Subcutaneous adipose tissue (tissue), 4 donors: Measurements from ENCODE around the gene ITGBL1. TPM values are rescaled to one million over a fixed set of nuclear protein-coding genes. Genes with fewer than 3 reads are reported as not detected.

Experiments
- total RNA-seq, 4 donors: library from RNA; depleted of rRNA; stranded (reverse); fragments of >200 nt; gene quantifications; one replicate each; pipeline ENCODE4 v1.1.0, GENCODE V29; 2016
- TF ChIP-seq, protein P1 (sequence below): fragments of 450-650 bp; IDR thresholded peaks from one replicate; pipeline ENCODE4 v1.5.1; 2016; ENCODE audit warnings: low read depth, mild to moderate bottlenecking, control low read depth, antibody characterized with exemption, moderate library complexity

Gene ITGBL1
- total RNA-seq, 4 donors from 2014 or later, result 8.3 to 34.6 (median 17.3) TPM

DNA sequence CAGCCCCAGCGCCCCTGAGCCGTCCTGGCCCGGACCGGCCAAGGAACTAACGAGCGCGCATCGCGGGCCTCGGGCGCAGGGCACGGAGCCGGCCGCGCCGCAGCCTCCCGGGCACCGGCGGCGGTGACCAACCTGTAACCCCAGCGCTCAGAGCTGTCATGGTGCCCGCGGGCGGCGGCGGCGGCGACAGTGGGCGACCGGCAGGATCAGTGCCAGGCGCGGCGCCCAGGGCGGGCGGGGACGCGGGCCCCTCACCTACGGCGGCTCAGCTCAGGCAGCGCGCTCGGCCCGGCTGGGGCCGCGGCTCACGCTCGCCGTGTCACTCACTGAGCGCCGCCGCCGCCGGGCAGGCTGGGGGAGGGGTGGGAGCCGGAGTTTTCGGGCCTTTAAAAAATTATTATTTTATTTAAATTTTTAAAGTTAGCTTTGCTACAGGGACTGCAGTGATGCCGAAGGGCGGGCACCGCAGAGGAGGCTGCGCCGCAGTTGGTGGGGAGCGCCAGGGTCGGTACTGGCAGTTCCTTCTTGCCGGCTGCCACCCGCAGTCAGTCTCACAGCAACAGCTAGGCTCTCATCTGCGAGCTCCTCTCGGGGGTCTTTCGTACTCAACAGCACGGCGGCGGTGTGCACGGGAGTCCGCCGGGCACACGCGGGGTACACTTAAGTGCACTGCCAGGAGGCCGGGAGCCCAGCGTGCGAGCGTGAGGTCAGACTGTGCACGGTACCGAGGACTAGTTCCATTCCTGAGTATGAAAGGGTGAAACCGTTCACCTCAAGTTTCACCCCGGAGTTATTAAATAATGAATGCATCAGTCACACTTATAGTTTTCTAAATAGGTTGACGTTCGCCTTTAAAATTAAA is 36.1 kb upstream of the ITGBL1 start, which contains the start of gene NALCN:
Gene NALCN (minus strand): TSS at position 328 of the 862 bp plus-strand sequence. CDS start 17,382 bp downstream, outside the sequence.
- TF ChIP-seq, protein P1, sequence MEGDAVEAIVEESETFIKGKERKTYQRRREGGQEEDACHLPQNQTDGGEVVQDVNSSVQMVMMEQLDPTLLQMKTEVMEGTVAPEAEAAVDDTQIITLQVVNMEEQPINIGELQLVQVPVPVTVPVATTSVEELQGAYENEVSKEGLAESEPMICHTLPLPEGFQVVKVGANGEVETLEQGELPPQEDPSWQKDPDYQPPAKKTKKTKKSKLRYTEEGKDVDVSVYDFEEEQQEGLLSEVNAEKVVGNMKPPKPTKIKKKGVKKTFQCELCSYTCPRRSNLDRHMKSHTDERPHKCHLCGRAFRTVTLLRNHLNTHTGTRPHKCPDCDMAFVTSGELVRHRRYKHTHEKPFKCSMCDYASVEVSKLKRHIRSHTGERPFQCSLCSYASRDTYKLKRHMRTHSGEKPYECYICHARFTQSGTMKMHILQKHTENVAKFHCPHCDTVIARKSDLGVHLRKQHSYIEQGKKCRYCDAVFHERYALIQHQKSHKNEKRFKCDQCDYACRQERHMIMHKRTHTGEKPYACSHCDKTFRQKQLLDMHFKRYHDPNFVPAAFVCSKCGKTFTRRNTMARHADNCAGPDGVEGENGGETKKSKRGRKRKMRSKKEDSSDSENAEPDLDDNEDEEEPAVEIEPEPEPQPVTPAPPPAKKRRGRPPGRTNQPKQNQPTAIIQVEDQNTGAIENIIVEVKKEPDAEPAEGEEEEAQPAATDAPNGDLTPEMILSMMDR, result no peak

DNA sequence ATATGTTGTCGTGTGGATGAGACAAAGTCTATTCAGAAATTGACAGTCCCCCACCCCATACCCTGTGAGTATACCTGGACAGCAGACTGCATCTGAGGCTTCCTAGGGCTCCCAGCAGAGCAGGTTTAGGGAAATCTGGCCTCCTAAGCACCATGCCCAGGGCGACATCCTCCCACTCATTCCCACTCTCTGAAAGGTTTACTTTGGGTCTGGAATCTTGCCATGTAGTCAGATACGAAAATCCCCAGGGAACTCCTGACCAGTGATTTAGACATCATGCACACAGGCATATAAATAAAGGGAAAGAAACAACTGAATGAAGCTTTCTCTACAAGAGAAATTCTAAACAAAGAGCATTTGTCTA is 35.5 kb upstream of the ITGBL1 start:
- TF ChIP-seq, protein P1, result no peak

GRCh38 chr13:101417501-101417900 is 35.0 kb upstream of the ITGBL1 start:
- TF ChIP-seq, protein P1, result no peak

- TF ChIP-seq, protein P1, result no peak
These were observed 28.6 kb upstream of the ITGBL1 start for GRCh38 chr13:101423872-101424271.

GRCh38 chr13:101424381-101425155 is 27.9 kb upstream of the ITGBL1 start:
- TF ChIP-seq, protein P1, result no peak

DNA sequence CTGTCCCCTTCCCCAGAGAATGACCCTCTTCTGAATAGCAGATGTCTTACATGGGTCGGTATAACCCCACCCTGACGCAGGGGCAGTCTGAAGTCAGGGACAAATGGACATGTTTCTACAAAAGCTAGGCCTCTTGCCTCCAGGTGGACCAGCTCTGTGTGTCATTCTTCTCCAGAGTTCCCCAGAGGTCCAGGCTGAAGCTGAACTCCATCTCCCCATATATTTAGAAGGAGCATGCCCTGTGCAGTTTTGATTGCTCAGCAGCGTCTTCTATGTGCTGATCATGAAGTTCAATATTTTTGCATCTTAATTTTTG is 27.4 kb upstream of the ITGBL1 start:
- TF ChIP-seq, protein P1, result no peak

- TF ChIP-seq, protein P1, result no peak
These were observed 26.9 kb upstream of the ITGBL1 start for GRCh38 chr13:101425623-101426022.
